Duodenal mucosa (tissue), 2 donors: ENCODE measurements around the gene ZNF485.
"Not testable (repeated sequence)": the region's sequence is repeated elsewhere in the genome, so short reads cannot be mapped to it uniquely, and the experiment has no call there.

Experiments used
- H3K27ac ChIP-seq: one replicate; pipeline ENCODE4 v1.7.0; 2013; ENCODE audit warnings: low read depth, low read length
- H3K27me3 ChIP-seq, 2 donors: one replicate each; pipeline ENCODE4 v1.7.0; 2013; ENCODE audit warnings: low read length in 2 of 2, control low read depth in 1 of 2; ENCODE audit not compliant: insufficient read depth in 2 of 2, control insufficient read depth in 1 of 2
- H3K36me3 ChIP-seq, 2 donors: one replicate each; pipeline ENCODE4 v1.7.0; 2013; ENCODE audit warnings: low read length in 2 of 2, control low read depth in 1 of 2; ENCODE audit not compliant: insufficient read depth in 2 of 2, control insufficient read depth in 1 of 2
- H3K4me1 ChIP-seq, 2 donors: one replicate each; pipeline ENCODE4 v1.7.0; 2013; ENCODE audit warnings: low read length in 2 of 2, control low read depth in 1 of 2; ENCODE audit not compliant: insufficient read depth in 2 of 2, control insufficient read depth in 1 of 2
- H3K4me3 ChIP-seq, 2 donors: one replicate each; pipeline ENCODE4 v1.7.0; 2013; ENCODE audit warnings: low read length in 2 of 2, low read depth in 1 of 2
- H3K9ac ChIP-seq, 2 donors: one replicate each; pipeline ENCODE4 v1.7.0; 2013; ENCODE audit warnings: low read length in 2 of 2, low read depth in 1 of 2
- H3K9me3 ChIP-seq, 2 donors: one replicate each; pipeline ENCODE4 v1.7.0; 2013; ENCODE audit warnings: low read length in 2 of 2, control low read depth in 1 of 2; ENCODE audit not compliant: control insufficient read depth in 1 of 2

ZNF485 gene

GRCh38 chr10:43584051-43584450, 22.2 kb upstream of the ZNF485 start:
- H3K27ac ChIP-seq = no peak overlapping the region
- H3K4me1 ChIP-seq = no peaks in the 10 kb centered on the region
- H3K36me3 ChIP-seq = no peaks in the 10 kb centered on the region
- H3K4me3 ChIP-seq = no peak overlapping the region
- no peaks in the 10 kb centered on the region for H3K27me3 ChIP-seq
- H3K9me3 ChIP-seq = no peaks in the 10 kb centered on the region
- H3K9ac ChIP-seq = no peak overlapping the region

- H3K4me3 ChIP-seq = no peak overlapping the region
- H3K9ac ChIP-seq = no peak overlapping the region
- no peaks in the 10 kb centered on the region for H3K4me1 ChIP-seq
- H3K9me3 ChIP-seq = no peaks in the 10 kb centered on the region
- H3K36me3 ChIP-seq = no peaks in the 10 kb centered on the region
- H3K27me3 ChIP-seq = no peaks in the 10 kb centered on the region
- H3K27ac ChIP-seq = no peak overlapping the region
Observed at GRCh38 chr10:43585046-43585445, 21.2 kb upstream of the ZNF485 start.

- no peak overlapping the region for H3K9ac ChIP-seq
Observed at GRCh38 chr10:43585981-43586729, 20.1 kb upstream of the ZNF485 start.

GRCh38 chr10:43586730-43587115, 19.5 kb upstream of the ZNF485 start:
- H3K4me3 ChIP-seq, H3K4me1 ChIP-seq, H3K9me3 ChIP-seq, H3K9ac ChIP-seq, H3K27ac ChIP-seq, H3K27me3 ChIP-seq, H3K36me3 ChIP-seq: not testable (repeated sequence)

More at GRCh38 chr10:43585981-43586729, 20.1 kb upstream of the ZNF485 start:
- H3K4me3 ChIP-seq = no peak overlapping the region
- no peaks in the 10 kb centered on the region for H3K27me3 ChIP-seq
- H3K9me3 ChIP-seq = no peaks in the 10 kb centered on the region
- no peaks in the 10 kb centered on the region for H3K36me3 ChIP-seq
- no peaks in the 10 kb centered on the region for H3K4me1 ChIP-seq
- H3K27ac ChIP-seq = no peak overlapping the region

GRCh38 chr10:43591303-43591904, 14.8 kb upstream of the ZNF485 start:
- no peak overlapping the region for H3K4me3 ChIP-seq
- no peaks in the 10 kb centered on the region for H3K9me3 ChIP-seq
- no peaks in the 10 kb centered on the region for H3K27me3 ChIP-seq
- H3K27ac ChIP-seq = no peak overlapping the region
- H3K36me3 ChIP-seq = no peaks in the 10 kb centered on the region
- no peak overlapping the region for H3K9ac ChIP-seq
- peaks cover 18 to 19% of the 10 kb centered on the region in 2 donors for H3K4me1 ChIP-seq

- no peaks in the 10 kb centered on the region for H3K27me3 ChIP-seq
- no peaks in the 10 kb centered on the region for H3K36me3 ChIP-seq
- H3K27ac ChIP-seq = no peak overlapping the region
- peak overlapping the region; percentile 48 to 61 for H3K4me3 ChIP-seq
- H3K9me3 ChIP-seq = no peaks in the 10 kb centered on the region
- H3K4me1 ChIP-seq = peaks cover 18 to 21% of the 10 kb centered on the region in 2 donors
- peak overlapping the region in 1 of 2 donors; percentile 21 for H3K9ac ChIP-seq
Observed at GRCh38 chr10:43594944-43595589, 11.2 kb upstream of the ZNF485 start.

GRCh38 chr10:43595739-43596298, 10.4 kb upstream of the ZNF485 start:
- Histone ChIP-seq H3K27me3 (no peaks in the 10 kb centered on the region), H3K36me3 (no peaks in the 10 kb centered on the region), H3K27ac (no peak overlapping the region), H3K9ac (no peak overlapping the region), H3K4me3 (peak overlapping the region in 1 of 2 donors; percentile 61), H3K4me1 (peaks cover 18 to 21% of the 10 kb centered on the region in 2 donors), H3K9me3 (no peaks in the 10 kb centered on the region)

GRCh38 chr10:43596546-43596945, 9.7 kb upstream of the ZNF485 start:
- Histone ChIP-seq H3K4me1 (peaks cover 18 to 21% of the 10 kb centered on the region in 2 donors), H3K9ac (no peak overlapping the region), H3K36me3 (no peaks in the 10 kb centered on the region), H3K9me3 (no peaks in the 10 kb centered on the region), H3K4me3 (no peak overlapping the region), H3K27me3 (no peaks in the 10 kb centered on the region), H3K27ac (no peak overlapping the region)

GRCh38 chr10:43598446-43598845, 7.8 kb upstream of the ZNF485 start:
- Histone ChIP-seq H3K4me1 (peaks cover 18 to 21% of the 10 kb centered on the region in 2 donors), H3K27ac (no peak overlapping the region), H3K4me3 (no peak overlapping the region), H3K27me3 (no peaks in the 10 kb centered on the region), H3K9me3 (no peaks in the 10 kb centered on the region), H3K36me3 (no peaks in the 10 kb centered on the region), H3K9ac (no peak overlapping the region)

- no peak overlapping the region for H3K4me3 ChIP-seq
- H3K9ac ChIP-seq = no peak overlapping the region
- no peaks in the 10 kb centered on the region for H3K27me3 ChIP-seq
- H3K27ac ChIP-seq = no peak overlapping the region
- no peaks in the 10 kb centered on the region for H3K36me3 ChIP-seq
- peaks cover 18 to 21% of the 10 kb centered on the region in 2 donors for H3K4me1 ChIP-seq
- no peaks in the 10 kb centered on the region for H3K9me3 ChIP-seq
Observed at GRCh38 chr10:43599333-43599732, 6.9 kb upstream of the ZNF485 start.
